HG02840 (cell line): ENCODE data around the gene CCR3.

ENCODE experiments used
- ATAC-seq: cut with Tn5 transposase; IDR thresholded peaks from one replicate; pipeline ENCODE4 v1.9.1; 2021; ENCODE audit warnings: mild to moderate bottlenecking, moderate library complexity, moderate number of reproducible peaks; ENCODE audit not compliant: unreplicated experiment, low FRiP score

The CCR3 gene

DNA sequence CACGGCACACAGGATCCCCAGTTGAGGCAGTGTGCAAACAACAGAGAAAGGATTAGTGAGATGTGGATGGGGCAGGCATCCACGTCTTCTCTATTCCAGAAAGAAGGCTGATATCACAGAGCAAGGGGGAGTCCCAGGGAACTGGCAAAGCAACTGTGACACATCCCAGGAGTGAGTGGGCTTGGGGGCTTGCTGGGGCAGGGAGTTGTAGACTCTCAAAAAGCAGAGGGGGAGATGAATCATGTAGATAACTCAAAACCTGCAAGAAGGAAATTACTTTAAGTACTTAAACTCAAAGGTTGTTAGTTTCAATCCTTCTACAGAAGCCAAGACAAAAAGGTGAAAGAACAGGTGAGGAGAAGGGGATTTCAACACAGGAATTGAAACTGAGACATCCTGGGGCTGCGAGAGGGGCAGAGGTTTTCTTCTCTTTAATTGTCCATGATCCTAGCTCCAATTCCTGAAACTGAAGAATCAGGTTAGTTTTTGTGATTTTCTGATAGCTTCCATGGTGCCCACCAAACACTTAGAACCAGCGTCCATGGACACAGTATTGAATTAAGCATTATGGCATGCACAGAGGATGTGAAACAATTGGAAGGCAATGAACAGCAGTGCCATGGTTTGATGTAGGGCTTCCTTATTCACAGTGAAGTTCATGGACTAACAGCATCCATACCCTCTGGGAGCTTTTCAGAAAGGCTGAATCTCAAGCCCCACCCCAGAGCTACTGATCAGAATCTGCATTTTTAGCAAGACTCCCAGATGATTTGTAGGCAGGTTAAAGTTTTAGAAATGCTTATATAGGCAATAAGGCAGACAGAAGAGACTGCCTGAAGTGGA is 52.0 kb downstream of the CCR3 start:
- ATAC-seq = no peak

DNA sequence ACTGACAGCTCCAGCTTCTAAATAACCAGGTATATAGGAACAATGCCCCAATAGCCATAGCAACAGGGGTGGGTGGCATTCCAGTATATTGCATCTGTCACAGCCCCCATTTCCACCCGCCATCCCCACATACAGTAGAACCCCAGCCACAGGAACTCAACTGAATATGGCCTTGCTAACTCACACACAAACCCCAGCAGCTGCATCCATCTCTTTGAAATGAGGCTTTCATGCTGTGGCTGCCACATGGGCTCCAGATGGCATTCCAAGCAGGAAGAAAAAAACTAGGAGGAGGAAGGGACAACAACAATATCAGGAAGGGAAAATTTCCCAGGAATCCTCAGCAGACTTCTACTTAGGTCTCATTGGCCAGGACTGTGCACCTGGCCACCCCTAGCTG is 54.6 kb downstream of the CCR3 start:
- ATAC-seq = no peak

DNA sequence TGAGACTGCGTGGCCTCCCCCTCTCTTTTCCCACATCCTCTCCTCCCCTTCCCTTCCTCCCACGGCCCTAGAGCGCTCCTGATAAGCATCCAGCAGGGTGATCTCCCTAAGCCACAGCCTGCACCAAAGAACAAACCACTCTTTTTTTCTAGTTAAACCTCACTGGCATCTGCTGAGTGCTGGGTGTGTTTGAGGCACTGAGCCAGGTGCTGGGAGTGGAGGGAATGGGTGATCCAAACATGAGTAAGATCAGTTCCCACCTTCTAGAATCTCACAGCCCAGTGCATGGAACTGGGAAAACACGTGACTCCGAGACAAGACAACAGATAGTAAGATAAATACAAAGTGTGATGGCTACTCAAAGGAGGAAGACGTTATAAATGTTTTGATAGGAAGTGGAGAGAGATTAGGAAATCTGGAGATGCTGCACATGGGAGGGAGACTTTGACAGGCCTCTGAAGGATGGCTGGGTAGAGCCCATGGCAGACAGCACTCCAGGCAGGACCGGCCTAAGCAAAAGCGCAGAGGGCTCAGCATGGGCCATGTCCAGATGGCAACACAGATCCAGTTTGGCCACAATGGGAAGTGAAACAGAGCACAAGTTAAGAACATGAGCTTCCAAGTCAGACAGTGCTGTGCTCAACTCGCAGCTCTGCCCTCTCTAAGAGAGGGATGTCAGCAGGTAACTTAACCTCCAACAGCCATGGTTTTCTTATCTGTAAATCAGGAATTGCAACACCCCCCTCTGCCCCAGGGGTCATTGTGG is 55.6 kb downstream of the CCR3 start:
- ATAC-seq = no peak

DNA sequence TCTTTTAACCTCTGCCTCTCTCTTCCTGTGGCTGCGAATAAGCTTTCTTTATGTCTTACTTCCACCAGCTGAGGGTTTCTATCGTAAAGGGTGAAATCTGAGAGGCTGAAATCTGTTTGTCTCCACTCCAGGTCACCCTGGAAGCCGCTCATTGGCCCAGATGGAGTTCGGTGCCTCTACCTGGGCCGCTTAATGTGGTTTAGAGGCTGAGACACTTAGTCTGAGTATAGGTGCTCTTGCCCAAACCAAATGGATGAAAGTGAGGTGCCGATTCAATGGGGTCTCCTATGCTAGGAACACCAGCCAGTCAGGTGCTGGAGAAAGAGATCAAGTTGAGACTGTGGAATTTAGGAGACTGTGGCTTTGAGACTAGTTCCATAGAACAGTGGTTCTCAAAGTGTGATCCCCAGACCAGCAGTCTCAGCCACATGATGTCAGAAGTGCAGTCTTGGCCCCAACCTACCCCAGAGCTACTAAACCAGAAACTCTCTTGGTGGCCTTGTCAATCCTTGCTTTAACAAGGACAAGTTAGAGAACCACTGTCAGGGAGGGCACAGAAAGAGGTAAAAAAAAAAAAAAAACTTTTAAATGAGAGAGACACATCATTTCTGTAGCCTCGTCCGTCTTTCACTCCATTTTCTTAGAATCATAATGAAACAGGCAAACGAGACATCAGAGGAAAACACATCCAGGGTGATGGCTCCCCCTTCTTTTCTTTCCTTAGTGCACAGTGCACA is 56.8 kb downstream of the CCR3 start:
- no peak for ATAC-seq

DNA sequence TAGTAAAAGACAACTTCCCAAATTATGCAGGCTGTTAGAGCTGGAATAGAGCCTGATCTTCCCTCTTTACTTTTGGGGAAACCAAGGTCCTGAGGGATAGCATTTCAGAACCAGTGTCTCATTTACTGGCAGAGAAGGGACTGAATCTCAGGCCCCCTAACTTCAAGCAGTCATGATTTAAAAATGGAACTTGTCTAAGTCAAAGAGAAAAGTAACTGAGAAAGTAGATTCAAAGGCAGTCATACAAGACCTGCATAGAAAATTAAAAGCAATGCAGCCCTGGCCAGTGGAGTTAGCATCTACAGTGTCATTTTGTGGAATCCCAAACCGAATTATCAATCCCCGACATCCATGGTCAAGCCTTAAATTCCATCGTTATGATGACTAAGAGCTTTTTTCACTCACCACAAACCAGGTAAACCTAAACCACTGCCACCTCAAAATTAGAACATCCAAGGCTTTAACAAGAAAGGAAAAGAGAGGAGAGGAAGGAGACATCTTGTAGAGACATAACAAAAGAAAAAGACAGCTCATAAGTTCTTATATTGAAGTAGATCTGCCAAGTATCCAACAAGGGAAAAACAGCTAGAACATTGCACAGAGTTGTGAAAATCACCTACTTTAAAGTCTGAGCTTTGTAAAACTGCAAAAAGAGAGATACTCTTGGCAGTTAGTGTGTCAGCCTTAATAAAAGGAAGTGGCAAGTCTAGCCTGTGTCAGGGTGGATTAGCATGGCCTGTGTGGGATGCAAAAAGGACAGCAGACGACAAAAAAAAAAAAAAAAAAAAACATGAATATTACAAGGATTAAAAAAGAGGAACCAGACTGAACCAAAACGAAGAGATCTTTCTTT is 57.6 kb downstream of the CCR3 start:
- ATAC-seq = no peak

DNA sequence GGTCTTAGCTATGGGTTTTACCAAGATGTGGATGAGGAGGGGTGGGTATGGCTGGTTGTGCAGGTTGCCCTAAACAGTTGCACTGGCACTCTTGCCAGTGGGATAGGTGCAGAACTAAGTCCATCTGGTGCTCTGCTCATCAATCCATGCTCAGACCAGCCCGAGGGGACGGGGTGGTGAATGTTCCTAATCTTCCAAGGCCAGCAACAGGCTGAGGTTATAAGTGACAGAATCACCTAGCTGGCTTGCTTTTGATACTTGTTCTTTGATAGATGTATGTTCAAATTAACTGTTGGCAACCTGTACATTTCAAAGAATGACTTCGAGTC is 58.2 kb downstream of the CCR3 start:
- no peak for ATAC-seq

DNA sequence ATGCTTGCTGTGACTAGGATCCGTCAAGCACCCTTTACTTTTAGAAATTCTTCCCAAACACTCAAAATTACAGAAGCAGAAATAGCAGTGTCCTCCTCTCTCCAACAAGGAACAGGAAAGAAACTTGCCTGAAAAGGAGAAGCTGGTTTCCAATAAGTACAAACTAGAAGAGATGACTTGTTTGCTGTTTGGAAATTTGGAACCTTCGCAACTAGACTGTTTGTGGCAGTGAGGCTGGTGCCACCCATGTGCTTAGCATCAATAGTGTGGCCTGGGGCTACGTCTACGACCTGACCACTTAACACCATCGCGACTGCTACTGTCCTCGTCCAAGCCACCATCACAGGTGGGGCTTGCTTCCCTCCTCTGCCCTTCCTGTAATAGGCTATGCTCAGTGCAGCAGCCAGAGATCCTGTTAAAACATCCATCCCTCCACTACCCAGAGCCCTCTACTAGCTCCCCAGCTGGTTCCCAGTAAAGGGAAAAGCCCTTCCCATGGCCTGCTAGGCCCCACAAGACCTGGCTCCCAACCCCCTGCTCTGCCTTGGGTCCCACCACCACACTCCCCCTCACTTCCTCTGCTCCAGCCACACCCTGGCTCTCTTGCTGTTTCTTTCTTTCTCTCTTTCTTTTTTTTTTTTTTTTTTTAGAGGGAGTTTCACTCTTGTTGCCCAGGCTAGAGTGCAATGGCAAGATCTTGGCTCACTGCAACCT is 59.0 kb downstream of the CCR3 start:
- no peak for ATAC-seq

DNA sequence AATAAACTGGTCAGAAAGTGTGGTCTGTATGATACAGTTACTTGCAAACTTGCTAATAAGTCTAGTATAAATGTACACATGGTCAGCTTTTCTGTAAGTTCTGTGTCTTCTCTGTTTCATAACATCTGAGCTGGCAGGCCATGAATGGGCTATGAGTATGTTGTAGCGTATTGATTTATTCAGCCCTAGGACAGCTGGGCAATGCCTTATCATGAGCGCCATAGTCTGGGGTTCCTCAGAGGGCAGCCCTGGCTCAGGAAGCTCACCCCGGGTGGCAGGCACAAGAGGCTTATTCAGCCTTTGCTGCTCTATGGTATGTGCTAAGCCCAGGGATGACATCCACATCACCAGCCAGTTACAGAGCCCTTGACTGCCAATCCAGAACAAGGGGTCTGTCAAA is 61.0 kb downstream of the CCR3 start:
- ATAC-seq = no peak

DNA sequence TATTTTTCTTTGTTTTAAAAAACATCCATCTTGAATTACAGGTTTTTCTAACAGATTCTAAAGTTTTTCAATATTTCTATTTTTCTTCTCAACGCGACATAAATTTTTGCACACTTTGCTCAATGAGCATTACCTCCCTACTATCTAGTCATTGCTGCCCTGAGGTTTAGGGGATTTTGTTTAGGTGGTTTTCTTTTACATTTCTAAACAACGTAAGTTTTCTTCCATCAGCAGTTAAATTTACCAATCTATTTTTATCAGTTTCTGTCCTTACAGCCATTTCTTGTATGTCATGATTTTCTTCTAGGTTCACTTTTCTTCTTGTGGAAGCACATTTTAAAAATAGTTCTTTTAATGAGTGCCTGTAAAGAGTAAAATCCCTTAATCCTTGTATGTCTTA is 62.5 kb downstream of the CCR3 start:
- no peak for ATAC-seq

DNA sequence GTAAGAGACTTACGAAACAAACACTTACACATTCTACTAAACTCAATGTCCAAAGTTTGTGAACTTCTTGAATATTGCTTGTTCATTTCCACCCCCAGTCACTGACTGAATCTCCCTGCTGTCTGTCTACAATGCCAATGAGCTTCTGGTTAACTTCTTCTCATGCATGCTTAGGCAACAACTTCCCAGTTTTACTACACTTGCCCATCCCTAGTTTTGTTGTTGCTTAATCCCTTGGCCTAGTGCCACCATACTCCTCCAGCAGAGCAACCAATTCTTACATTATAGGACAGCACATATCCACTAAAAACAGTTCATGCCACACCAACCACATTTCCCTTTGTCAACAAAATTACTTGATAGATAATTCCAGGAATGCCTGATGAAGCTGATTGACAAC is 70.7 kb downstream of the CCR3 start:
- ATAC-seq = no peak

DNA sequence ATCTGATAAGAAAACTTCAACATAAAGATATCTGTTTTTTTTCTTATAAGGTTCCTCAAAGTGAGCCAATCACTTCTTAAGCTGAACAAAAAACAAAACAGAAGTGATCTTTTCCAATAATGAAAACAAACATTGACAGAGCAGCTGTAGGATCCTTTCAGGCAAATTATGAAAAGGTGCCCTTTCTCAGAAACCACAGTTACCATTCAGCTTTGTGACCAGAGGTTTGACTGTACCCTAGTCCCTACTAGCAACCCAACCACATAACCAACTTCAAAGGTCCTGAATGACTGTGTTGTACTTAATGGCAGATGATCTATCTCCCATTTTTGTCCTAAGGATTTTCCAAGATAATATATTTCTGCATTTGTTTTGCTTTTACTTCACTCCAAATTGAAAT is 72.3 kb downstream of the CCR3 start:
- ATAC-seq = no peak

DNA sequence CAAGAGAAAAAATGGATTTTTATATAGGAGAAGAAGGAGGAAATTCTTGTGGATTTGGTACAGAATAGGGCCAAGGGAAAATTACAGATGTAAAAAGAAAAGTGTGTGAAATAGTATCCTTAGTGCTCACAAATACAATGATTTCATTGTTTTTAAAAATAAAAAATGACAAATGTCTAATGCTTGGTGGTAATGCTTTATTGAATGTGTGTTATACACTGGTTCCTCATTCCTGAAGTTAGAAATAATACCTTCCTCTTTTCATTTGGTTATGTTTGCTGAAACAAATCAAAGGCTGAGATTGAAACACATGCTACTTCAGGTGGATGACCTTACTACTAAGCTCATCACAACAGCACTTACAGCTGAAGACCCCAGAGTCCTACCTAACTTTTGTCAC is 73.9 kb downstream of the CCR3 start:
- ATAC-seq = no peak
